Natural killer cell (primary cell): ENCODE measurements around the gene WFDC6. TPM values are rescaled to one million over a fixed set of nuclear protein-coding genes. Genes with fewer than 3 reads are reported as not detected.

Experiments
- ATAC-seq, 3 donors: fragments of 150-1000 bp in 2 of 3; fragments of 200-7000 bp in 1 of 3; cut with Tn5 transposase; 1 replicate in 1 of 3; 2 replicates in 2 of 3; pipeline ENCODE4 v1.10.0; 2021; ENCODE audit warnings: mild to moderate bottlenecking in 2 of 3, moderate library complexity in 2 of 3
- DNase-seq, 2 donors: peaks; one replicate each; pipeline versions ENCODE4 v3.0.0 to v3.0.0-alpha.2; 2013 to 2021; ENCODE audit warnings: mixed read lengths in 1 of 2
- H3K27ac ChIP-seq: one replicate; pipeline ENCODE4 v1.5.1; 2013; ENCODE audit warnings: mild to moderate bottlenecking, low read length
- H3K27me3 ChIP-seq: one replicate; pipeline ENCODE4 v1.6.1; 2013; ENCODE audit warnings: low read length; ENCODE audit not compliant: control insufficient read depth, insufficient read depth
- H3K36me3 ChIP-seq: one replicate; pipeline ENCODE4 v1.6.1; 2013; ENCODE audit warnings: low read length; ENCODE audit not compliant: control insufficient read depth, insufficient read depth
- H3K4me1 ChIP-seq: one replicate; pipeline ENCODE4 v1.6.1; 2013; ENCODE audit warnings: low read length; ENCODE audit not compliant: control insufficient read depth, insufficient read depth
- H3K4me3 ChIP-seq: one replicate; pipeline ENCODE4 v1.5.1; 2013; ENCODE audit warnings: low read length
- H3K9me3 ChIP-seq: one replicate; pipeline ENCODE4 v1.6.1; 2013; ENCODE audit warnings: low read length; ENCODE audit not compliant: control insufficient read depth, insufficient read depth
- H3K27ac Mint-ChIP-seq, 2 donors: one replicate each; pipeline ENCODE4 v1.8.0; 2022; ENCODE audit warnings: mild to moderate bottlenecking in 2 of 2, mixed read lengths in 2 of 2, moderate library complexity in 1 of 2
- H3K27me3 Mint-ChIP-seq, 2 donors: one replicate each; pipeline ENCODE4 v1.8.0; 2022; ENCODE audit warnings: low read depth in 2 of 2, mixed read lengths in 2 of 2
- H3K36me3 Mint-ChIP-seq: one replicate; pipeline ENCODE4 v1.8.0; 2022; ENCODE audit warnings: mixed read lengths
- H3K4me1 Mint-ChIP-seq, 2 donors: one replicate each; pipeline ENCODE4 v1.8.0; 2022; ENCODE audit warnings: mixed read lengths in 2 of 2
- H3K4me3 Mint-ChIP-seq: one replicate; pipeline ENCODE4 v1.8.0; 2022; ENCODE audit warnings: mild to moderate bottlenecking, moderate library complexity, mixed read lengths
- H3K9me3 Mint-ChIP-seq, 2 donors: one replicate each; pipeline ENCODE4 v1.8.0; 2022; ENCODE audit warnings: mixed read lengths in 2 of 2
- CTCF ChIP-seq: fragments of 200-600 bp; IDR thresholded peaks from one replicate; pipeline ENCODE4 v1.8.0; 2022; ENCODE audit warnings: antibody characterized with exemption
- WGBS: methylation state at CpG from one replicate; pipeline ENCODE4 v1.1.7; 2013; ENCODE audit warnings: missing lambda C conversion rate; ENCODE audit not compliant: insufficient coverage; 5-methylcytosine and 5-hydroxymethylcytosine counted together
- intact Hi-C: fragments of 100-400 bp; cut with micrococcal nuclease; formaldehyde crosslinking; loops from one replicate; pipeline ENCODE4 v1.14.2; 2022
- total RNA-seq, 4 donors: library from RNA; stranded (reverse); fragments of 120-200 nt in 1 of 4; gene quantifications; one replicate each; pipeline versions ENCODE4 v1.2.3 to v1.2.4, GENCODE V29; 2013 to 2022

WFDC6 gene
- total RNA-seq, 3 donors from 2014 or later (not counting 1 experiment from before 2014, with no cell fraction given) = not detected

GRCh38 chr20:45502561-45502960 lies 36.7 kb downstream of the WFDC6 start:
- Mint-ChIP-seq H3K9me3 (no peaks in the 10 kb centered on the region), H3K27me3 (peaks cover 14 to 41% of the 10 kb centered on the region in 2 donors), H3K4me3 (no peak overlapping the region), H3K4me1 (no peaks in the 10 kb centered on the region), H3K27ac (no peak overlapping the region), H3K36me3 (no peaks in the 10 kb centered on the region)
- DNase-seq = no peak
- no CpG with 5 or more reads among the region's 1 CpG for WGBS
- no peak for TF ChIP-seq CTCF
- ATAC-seq = no peak
- no peaks in the 10 kb centered on the region for H3K36me3 ChIP-seq
- intact Hi-C loops = no loop called here
- H3K27ac ChIP-seq = no peak overlapping the region
- peaks cover 7% of the 10 kb centered on the region for H3K27me3 ChIP-seq
- H3K9me3 ChIP-seq = no peaks in the 10 kb centered on the region
- H3K4me3 ChIP-seq = no peak overlapping the region
- no peaks in the 10 kb centered on the region for H3K4me1 ChIP-seq

GRCh38 chr20:45501600-45501999 lies 37.7 kb downstream of the WFDC6 start:
- ATAC-seq (no peak), DNase-seq (no peak)
- Mint-ChIP-seq H3K4me1 (no peaks in the 10 kb centered on the region), H3K4me3 (no peak overlapping the region), H3K27ac (no peak overlapping the region), H3K27me3 (peaks cover 11 to 42% of the 10 kb centered on the region in 2 donors), H3K36me3 (no peaks in the 10 kb centered on the region), H3K9me3 (no peaks in the 10 kb centered on the region)
- Histone ChIP-seq H3K4me1 (no peaks in the 10 kb centered on the region), H3K9me3 (no peaks in the 10 kb centered on the region), H3K27me3 (peaks cover 7% of the 10 kb centered on the region), H3K36me3 (no peaks in the 10 kb centered on the region), H3K27ac (no peak overlapping the region), H3K4me3 (no peak overlapping the region)
- WGBS = 83% methylated on average over 1 of the region's 1 CpG
- intact Hi-C loops = no loop called here
- TF ChIP-seq CTCF = no peak

GRCh38 chr20:45500022-45500421 lies 39.3 kb downstream of the WFDC6 start:
- DNase-seq (no peak), ATAC-seq (no peak)
- peaks cover 4% of the 10 kb centered on the region for H3K27me3 ChIP-seq
- H3K27ac ChIP-seq = no peak overlapping the region
- H3K4me3 ChIP-seq = no peak overlapping the region
- H3K4me1 Mint-ChIP-seq = no peaks in the 10 kb centered on the region
- no peak overlapping the region for H3K4me3 Mint-ChIP-seq
- no peaks in the 10 kb centered on the region for H3K4me1 ChIP-seq
- H3K36me3 Mint-ChIP-seq = no peaks in the 10 kb centered on the region
- H3K27ac Mint-ChIP-seq = no peak overlapping the region
- intact Hi-C loops = no loop called here
- WGBS = 84% methylated on average over 6 of the region's 6 CpGs
- no peak for TF ChIP-seq CTCF
- H3K27me3 Mint-ChIP-seq = peaks cover 4 to 49% of the 10 kb centered on the region in 2 donors
- no peaks in the 10 kb centered on the region for H3K9me3 Mint-ChIP-seq
- no peaks in the 10 kb centered on the region for H3K36me3 ChIP-seq
- no peaks in the 10 kb centered on the region for H3K9me3 ChIP-seq

GRCh38 chr20:45497971-45498494 lies 41.2 kb downstream of the WFDC6 start:
- no peak for DNase-seq
- H3K9me3 ChIP-seq = no peaks in the 10 kb centered on the region
- intact Hi-C loops = no loop called here
- H3K4me3 ChIP-seq = no peak overlapping the region
- no peaks in the 10 kb centered on the region for H3K4me1 ChIP-seq
- peaks cover 4% of the 10 kb centered on the region for H3K27me3 ChIP-seq
- H3K36me3 ChIP-seq = no peaks in the 10 kb centered on the region
- no peak overlapping the region for H3K27ac ChIP-seq
- peaks cover 4 to 49% of the 10 kb centered on the region in 2 donors for H3K27me3 Mint-ChIP-seq
- no peak for TF ChIP-seq CTCF
- ATAC-seq = no peak
- H3K4me3 Mint-ChIP-seq = no peak overlapping the region
- no peaks in the 10 kb centered on the region for H3K36me3 Mint-ChIP-seq
- H3K27ac Mint-ChIP-seq = no peak overlapping the region
- WGBS = 86% methylated on average over 3 of the region's 3 CpGs
- no peaks in the 10 kb centered on the region for H3K4me1 Mint-ChIP-seq
- H3K9me3 Mint-ChIP-seq = no peaks in the 10 kb centered on the region
